ENCODE measurements around the gene IGSF5.
"Not testable (repeated sequence)": the region's sequence is repeated elsewhere in the genome, so short reads cannot be mapped to it uniquely, and the experiment has no call there.

IGSF5 gene

DNA sequence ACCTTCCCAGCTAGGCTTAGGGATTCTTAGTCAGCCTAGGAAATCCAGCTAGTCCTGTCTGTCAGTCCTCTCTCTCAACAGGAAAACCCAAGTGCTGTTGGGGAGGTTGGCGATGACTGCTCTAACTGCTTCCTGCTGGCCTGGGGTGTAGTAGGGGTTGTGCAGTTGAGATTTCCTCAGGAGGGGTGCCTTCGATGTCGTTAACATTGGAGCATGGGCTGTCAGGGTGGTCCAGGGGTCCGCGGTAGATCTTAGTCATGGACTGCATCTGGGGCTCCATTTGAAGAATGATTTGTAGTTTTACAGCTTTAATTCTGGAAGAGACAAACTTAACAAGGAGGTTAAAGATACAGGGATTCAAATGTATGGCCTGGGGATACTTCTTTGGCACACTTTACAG is 5.5 kb upstream of the IGSF5 start:
- DNase-seq, result not testable (repeated sequence)

DNA sequence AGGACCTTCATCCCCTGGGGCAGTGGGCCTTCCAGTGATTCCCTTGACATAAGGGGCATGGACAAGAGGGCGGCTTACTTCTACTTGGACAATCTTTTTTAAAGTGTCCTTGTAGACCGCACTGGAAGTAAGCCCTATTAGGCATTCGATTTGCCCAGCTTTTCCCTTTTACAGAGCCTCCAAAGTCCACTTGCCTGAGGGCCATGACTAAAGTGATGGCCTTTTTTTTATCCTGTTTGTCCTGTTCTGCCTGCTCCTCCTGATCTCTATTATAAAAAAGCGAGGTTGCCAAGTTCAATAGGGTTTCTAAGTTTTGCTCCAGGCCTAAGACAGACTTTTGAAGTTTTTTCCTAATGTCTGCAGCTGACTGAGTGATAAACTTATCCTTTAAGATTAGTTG is 2.4 kb upstream of the IGSF5 start:
- DNase-seq, result not testable (repeated sequence)

DNA sequence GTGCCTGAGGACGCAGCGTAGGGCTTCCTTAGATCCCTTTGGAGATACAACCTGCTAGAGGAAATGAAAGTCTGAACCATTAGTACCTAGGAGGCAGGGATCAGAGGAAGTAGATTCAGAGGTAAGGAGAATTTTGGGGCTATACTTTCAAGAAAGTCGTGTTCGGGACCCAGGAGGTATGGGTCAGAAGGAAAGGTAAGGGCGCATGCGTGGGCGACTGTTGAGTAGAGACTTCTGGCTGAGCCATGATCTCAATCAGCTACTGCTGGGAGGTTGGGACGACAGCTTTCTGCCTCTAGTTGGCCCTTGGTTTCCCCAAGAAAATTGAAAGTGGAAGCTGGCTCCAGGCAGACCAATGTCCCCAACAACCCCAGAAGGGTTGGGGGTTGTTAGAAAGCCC is 349 bp downstream of the IGSF5 start:
- not testable (repeated sequence) for DNase-seq

DNA sequence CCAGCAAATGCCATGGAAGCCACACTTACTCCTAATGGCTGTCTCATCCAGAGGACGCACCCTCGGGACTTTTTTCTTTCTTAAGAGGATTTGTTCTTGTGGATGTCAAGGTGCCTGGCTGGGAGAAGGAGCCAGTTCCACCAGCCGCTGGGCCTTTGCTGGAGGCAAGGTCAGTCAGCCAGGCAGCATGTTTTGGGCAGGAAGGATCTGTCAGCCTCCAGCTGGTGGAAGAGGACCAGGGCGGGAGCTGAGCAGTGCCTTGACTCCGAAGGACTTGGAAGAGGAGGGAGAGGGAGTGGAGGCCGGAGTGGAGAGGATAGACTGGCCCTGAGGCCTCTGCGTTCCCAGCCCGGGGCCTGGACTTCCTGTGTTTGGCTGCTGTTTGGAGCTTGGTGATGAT is 5.7 kb downstream of the IGSF5 start:
- DNase-seq, result no peak

DNA sequence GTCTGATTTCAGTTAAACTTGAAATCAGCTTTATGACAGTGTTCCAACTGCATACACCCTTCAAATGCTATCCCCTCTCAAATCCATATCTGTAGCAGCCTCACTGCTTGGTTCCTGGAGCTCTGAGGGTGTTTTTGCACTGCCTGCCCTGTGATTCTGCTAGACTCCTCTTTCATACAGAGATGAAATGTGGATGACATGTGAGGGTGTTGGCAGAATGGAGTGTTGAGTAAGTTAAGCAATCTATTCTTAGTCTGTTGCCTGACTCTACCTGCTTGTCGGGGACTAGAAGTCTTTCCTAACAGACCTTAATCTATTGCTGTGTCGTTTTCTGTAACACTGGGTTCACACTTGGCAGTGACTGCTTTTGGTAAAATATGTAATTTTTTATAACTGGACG is 9.8 kb downstream of the IGSF5 start:
- DNase-seq, result no peak

DNA sequence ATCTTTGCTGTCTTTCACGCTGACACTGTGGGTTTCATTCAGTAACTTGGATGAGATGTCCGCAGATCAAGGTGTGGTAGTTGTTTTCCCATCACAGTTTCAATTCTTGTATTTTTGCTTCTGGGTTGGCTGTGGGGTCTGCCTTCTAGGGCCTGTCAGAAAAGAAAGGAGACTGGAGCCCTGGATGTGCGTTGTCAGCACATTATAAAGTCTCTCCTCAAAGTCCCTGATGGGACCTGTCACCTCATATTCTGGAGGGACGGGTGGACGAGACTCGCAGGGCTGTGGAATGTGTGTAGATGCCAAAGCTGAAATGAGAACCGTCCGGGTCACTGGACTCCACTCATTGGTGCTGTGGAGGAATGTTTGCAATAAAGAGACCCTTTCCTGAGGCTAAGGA is 11.3 kb downstream of the IGSF5 start:
- no peak for DNase-seq

DNA sequence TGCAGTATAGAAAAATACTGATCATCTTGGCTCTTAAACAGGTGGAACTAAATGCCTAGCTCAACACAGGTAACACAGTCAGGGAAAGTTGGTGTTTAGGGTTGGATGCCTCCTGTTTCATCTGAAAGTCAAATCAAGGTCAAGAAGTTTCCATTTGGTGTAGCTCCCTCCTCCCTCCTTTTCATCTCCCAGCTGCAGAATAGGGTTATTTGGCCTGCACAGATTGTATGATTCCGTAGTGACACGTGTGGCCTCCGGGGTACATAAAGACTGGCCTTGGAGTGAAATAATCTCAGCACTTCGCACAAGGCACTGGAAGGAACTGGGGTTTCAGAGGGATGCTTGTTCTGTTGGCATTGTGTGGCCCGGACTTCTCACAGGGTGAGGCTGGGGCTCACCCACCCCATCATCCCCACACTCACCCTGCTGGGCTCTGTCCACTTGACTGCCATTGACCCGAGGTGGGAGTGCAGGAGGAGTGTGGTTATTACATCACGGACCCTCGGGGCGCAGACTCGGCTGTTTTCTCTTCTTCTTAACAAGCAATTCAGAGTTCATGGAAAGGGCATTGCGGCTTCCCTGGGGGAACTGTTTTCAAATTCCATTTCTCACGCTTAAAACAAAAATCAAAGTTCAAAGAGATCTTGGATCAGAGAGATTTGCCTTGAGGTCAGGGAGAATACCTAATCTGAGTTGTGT is 18.4 kb downstream of the IGSF5 start:
- DNase-seq, result no peak

DNA sequence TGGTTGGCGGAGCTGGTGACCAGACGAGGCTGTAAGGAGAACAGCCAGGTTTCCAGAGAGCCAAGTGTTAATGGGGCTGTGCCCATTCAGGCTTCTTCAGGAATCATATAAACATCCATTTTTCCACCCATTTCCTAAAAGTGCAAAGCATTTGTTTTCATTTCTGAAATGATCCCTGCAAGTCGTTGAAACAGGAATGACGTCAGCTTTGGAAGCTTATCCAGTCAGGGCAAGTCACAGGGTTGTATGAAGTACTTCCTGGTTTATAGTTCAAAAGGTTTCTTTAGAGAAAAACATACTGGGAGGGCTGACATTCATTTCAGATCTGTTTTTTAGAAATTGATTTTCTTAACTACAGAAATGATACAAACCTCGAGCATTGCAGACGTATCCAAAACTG is 29.2 kb downstream of the IGSF5 start:
- DNase-seq, result no peak

DNA sequence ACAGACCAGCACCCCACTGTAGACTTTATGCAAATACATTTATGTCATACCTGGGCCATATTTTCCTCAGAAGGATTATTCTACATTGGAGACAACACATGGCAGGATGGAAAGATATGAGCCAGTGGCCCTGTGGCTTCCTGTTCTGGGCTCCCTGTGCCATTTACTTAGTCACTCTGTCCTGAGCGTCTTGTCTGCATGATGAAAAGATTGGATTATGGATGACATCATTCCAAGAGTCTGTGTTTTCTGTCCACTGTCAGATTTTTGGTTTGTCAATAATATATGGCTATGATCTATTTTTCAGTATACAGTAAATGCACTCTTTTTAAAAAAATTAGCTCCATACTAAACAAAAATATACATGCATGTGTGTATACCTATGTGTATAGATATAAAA is 30.8 kb downstream of the IGSF5 start:
- DNase-seq, result no peak

DNA sequence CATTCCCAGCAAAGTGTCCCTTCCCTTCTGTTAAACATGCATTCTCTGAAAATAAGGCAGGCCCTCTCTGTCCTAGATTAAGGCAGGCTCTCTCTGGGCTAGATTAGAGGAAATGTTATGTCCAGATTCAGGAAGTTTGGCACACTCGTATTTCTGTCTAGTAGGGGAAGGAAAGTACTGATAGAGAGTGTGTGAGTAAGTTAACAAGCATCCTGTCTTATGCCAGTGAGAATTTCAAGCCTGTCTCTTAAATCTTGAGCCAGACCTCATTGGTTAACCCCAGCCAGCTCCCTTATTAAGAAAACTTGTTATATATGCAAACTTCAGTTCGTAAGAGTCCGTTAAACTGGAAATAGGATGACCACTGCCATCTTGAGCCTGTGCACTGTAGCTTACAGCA is 31.6 kb downstream of the IGSF5 start:
- DNase-seq, result no peak

DNA sequence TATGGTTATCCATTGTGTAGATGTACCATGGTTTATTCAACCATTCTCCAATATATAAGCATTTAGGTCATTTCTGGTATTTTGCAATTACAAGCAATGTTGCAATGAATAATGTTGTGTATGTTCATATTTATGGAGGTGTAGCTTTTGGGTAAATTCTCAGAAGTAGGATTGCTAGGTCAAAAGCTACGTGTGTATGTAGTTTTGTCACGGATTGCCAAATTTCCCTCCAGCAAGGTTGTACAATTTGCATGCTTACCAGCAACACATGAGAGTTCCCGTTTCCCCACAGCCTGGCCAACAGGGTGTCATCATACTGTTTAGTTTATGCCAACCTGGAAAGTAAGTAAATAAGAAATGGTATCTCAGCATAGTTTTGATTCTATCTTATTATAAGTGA is 36.3 kb downstream of the IGSF5 start:
- no peak for DNase-seq

DNA sequence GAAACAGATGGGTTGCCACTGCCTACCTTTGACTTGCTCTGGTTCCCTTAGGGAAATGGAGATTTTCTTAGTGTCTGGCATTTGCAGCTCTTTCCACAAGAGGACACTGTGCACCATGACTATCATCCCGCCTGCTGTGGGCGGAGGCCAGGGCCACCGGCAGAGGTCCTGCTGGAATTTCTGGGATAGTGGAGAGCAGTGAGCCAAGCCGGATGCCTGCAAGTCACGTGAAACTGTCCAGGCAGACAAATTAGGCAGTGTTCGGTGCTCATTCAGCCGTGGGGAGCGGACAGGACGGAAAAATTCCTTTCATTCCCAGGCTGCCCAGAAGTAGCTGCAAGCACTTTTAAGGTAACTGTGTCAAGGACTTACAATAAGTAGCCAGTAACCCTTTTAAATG is 43.4 kb downstream of the IGSF5 start:
- no peak for DNase-seq

DNA sequence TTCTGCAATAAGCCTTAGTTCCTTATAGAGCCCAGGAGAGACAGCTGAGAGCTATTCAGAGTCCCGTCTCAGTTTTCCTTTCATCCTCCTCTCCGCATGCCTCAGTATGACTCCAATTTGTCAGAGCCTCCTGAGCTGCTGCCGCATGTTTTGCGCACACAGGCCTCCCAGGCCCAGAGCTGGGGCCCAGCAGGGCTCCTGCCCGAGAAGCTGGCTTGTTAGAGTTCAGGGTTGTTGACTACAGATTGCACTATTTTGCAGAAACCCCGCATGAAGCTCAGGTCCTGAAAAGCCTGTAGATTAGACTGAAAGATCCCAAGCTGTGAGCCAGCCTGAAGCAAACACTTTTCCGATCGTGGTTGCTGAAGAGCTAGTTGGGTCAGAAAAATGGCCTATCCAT is 51.5 kb downstream of the IGSF5 start:
- no peak for DNase-seq

DNA sequence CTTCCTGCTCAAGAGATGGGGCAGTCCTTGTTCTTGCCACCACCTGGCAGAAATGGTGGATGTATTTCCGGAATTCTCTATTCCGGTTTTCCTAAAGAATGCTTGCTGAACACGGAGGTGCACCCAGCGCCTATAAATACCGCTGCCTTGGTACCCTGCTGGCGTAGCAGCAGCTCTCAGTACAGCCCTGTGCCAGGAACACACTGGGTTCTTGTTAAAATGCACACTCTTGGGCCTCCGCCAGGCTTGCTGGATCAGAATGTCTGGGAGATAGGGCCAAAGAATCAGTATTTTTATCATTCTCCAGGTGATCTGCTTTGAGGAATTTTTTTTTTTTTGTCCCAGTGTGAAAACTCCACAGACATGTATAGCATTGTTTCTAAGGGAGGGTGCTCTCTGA is 54.2 kb downstream of the IGSF5 start:
- no peak for DNase-seq

DNA sequence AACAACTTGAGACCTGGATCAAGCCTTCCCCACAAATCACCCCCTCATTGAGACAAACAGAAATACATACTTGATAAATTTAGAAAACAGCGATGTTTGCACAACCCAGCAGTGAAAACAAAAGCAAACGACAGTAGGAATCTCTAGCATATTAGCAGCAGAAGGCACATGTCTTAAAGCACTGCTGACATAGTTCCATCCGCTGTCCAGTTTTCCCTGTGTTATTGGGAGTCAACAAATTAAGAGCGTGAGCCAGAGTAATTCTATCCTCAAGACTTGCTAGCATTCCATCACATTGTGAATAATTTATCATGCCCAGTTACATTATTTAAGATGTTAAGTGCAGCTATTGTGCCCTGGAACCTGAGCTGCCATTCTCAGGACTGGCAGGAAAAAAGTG is 55.3 kb downstream of the IGSF5 start:
- DNase-seq, result no peak

DNA sequence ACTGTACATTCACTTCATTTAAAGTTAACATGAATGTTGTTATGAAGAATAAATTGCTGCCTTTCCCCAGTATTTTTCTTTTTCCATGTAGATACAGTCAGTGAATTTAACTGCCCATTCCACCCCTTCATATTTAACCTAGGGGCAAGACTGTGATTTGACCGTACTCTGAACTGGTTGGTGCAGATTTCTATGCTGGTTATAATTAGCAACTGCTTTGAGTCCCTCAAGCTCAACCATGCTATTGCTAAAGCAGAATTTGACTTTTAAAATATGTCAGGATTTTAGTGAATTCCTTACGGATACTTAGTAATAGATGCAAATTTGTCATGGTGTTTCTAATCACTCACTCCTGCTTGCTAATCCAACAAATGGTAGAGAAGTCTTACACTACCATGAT is 57.2 kb downstream of the IGSF5 start:
- DNase-seq, result no peak

DNA sequence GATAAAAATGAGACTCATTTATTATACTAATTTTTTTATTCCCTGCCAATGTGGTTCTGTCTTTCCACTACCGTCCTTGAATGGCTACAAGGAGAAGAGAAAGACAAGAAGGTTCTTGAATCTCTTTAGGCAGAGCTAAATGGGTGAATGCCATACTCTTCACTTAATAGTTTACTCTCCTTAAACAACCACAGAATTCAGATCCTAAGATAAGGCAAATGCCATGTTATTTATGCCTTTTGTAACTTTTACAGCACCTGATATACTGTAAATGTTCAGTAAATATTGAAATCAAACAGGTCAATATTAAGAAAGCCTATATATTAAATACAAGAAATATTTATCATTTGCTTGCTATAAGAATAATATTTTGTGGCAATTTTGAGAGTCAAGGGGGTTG is 58.4 kb downstream of the IGSF5 start:
- DNase-seq, result no peak

DNA sequence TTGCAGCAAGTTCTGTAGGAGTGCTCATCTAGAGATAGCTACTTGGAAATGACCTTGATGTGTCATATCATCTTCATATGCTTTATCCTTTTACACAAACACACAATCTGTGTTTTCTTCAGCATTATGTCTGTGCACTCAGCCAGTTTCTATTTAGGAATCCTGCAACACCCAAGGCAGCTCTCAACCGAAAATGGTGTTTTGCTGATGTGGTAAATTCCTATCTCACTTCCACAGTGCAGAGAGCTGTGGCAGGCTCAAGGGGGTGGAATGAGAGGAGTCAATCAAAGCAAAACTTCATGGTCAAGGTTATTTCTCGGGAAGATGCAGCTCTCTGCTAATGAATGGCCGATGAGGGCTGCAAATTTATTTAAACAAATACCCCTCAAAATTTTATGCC is 59.3 kb downstream of the IGSF5 start:
- no peak for DNase-seq

DNA sequence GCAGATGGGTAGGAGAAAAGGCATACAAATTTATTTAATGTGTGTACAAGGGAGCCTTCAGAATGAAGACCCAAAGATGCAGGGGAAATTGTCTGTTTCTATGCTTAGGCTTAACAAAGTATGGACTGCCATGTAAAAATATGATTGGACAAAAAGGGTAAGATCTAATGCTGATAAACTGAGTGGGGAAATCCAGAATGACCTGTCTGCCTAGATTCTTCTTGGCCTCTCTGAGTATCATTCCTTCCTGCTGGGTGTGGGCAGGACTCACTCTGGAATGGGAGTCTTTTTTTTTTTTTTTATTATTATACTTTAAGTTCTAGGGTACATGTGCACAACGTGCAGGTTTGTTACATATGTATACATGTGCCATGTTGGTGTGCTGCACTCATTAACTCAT is 61.0 kb downstream of the IGSF5 start:
- DNase-seq, result no peak

DNA sequence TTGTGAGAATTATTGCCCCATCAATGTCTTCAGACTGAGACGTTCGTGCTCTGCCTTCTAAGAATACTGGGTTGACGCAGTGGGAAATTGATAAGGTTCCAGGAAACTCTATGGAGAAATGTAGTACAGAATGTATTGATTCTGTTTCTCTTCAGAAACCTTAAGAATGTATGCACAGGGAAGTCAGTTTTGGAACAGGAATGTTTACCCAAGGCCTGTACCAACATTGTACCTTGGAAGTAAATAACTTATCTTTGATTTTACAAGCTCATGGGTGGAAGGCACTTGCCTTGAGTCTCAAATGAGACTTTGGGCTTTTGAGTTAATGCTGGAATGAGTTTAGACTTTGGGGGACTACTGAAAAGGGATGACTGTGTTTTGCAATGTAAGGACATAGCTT is 62.8 kb downstream of the IGSF5 start:
- DNase-seq, result no peak

DNA sequence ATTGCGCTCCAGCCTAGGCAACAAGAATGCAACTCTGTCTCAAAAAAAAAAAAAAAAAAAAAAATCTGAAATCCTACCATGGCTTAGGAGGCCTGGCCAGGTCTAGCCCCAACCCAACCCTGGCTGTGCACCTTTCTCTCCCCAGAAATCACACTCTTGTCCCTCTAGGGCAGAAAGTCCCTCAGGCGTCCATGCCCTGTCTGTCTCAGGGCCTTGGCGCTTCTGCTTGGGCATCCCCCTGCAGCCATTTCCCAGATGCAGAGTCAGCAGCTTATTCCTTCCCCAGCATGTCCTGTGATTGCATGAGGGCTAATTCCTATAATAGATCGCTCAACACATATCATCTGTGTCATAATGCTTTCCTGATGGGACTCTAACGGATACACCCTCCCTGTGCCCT is 65.0 kb downstream of the IGSF5 start:
- DNase-seq, result no peak

DNA sequence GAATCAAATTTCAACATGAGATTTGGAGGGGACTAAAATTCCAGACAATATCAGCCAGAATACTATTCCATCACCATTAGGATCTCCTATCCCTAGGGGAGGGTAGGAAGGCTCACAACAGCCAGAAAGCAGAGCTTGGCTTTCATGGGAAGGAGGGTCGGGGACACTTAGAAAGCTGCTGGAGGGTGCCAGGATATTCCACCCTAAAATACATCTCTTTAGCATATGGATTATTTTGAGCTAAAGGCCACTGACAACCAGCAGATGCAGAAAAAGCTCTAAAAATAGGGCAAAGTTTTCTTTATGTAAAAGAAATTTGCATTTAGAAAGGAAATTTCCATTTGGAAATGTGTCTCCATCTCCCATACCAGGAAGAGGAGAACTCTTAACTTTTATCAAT is 68.0 kb downstream of the IGSF5 start:
- DNase-seq, result no peak

DNA sequence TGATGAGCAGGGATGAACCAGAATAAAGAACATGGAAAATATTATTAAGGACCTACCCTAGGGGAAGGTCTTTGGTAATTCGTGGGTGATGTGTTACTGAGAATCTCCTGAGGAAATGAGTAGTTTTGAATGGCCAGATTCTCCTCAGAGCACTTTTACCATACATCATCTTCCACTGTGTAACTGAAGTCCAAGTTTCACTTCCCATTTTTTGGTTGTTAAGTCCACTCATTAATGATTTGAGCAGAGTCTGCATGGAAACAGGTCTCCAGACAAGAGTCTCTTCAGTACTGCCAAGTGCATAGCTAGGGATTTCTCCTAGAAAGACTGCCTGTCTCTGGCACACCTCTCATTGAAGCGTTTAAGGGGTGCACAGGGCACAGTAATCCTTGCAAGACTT is 73.6 kb downstream of the IGSF5 start:
- no peak for DNase-seq

DNA sequence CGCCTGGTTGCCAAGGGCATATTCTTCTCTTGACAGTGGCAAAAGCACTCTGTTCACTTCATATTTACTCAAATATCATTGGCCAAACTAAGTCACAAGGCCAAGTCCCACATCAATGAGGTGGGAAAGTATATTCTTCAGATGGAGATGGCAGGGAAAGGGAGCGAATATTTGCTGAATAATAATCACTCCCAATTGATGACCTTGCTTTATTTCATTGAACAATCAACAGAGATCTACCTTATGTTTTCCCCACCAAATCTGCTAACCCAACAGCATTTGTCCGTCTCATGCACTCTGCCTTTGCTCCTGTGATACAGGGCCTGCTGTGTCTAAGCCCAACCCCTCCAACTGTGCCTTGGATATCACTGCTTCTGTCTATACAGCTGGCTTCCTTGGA is 77.1 kb downstream of the IGSF5 start:
- DNase-seq, result no peak

DNA sequence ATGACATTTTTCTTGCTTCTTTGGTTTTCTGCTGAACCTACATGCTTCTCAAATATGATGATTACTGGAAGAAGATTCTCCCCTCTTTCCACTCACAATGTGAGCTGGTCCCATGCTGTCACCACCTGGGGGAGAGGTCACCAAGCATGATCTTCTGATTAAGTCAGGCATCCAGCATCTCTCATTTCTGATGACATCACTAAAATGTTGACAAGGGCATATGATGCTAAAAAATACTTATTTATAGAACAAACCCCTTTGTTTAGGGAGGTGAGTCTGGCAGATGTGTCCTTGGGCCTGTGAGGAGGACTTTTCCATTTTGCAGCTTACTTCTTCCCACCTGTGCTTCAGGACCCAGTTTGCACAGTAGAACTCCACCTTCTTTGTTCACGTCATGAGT is 80.3 kb downstream of the IGSF5 start:
- no peak for DNase-seq

DNA sequence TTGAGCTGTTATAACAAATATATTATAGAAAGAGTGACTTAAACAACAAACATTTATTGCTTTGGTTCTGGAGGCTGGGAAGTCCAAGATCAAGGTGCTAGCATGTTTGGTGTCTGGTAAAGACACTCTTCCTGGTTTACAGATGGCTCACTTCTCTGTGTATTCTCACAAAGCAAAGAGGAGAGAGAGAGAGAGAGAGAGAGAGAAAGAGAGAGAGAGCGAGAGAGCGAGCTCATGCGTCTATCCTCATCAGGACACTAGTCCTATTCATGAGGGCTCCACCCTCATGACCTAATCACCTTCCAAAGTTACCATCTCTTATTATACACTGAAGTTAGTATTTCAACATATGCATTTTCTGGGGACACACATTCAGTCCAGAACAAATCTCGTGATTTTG is 89.6 kb downstream of the IGSF5 start:
- DNase-seq, result no peak

All from stimulated activated CD4-positive, alpha-beta T cell treated with anti-CD3 and anti-CD28 coated beads, Interleukin-4, amount 100 ng/mL, for 4 hours (primary cell).